ENCODE results near the gene CRABP1. TPM values are rescaled to one million over a fixed set of nuclear protein-coding genes. Genes with fewer than 3 reads are reported as not detected.

CRABP1 gene
- total and polyA plus RNA-seq, 4 donors, result 1.9 TPM; not detected in 3

DNA sequence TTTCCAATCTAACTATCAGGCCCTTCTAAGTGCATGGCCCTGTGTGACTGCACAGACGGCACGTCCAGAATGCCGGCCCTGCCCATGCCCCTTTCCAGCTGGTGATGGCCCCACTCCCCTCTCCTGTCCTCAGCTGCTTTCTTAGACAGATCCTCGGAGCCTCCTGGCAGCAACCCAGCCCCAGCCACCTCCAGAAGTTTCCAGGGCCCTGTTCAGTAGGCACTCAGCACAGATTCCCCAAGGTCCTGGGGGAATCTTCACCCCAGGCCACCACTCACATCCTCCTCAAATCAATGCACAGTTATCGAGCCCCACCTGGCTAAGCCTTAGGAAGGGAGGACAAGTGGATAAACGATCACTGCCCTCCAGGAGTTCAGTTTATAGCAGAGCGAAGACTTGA lies 1.4 kb upstream of the CRABP1 start:
- peaks cover 0 to 2% of the 10 kb centered on the region in 2 donors for H3K27me3 ChIP-seq (ENCODE audit: control insufficient read depth in 1 of 2, insufficient read depth in 2 of 2, low read length in 1 of 2)

DNA sequence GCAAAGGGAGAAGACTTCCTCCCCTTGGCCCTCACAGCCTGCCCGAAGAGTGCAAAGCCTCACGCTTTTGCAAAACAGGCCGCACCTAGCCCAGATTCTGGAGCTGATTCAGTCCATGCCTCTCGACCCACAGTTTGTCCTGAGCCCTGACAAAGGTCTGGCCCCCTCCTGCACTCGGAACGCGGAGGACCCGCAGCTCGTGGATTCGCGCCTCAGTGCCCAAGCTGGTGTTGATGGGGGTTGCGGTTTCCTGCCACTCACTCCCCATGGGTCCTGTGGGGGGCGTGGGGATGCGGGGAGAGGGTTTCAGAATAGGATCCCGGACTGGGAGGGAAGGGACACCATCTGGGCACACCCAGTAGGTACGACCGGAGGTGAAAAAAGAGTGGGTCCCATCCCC lies 594 bp upstream of the CRABP1 start:
- WGBS, 2 donors, result 21 to 26% methylated on average over 17 of the region's 17 CpGs
- no peaks in the 10 kb centered on the region for H3K4me1 ChIP-seq (ENCODE audit: control insufficient read depth in 1 of 2, insufficient read depth in 2 of 2, low read length in 2 of 2)
- H3K36me3 ChIP-seq (ENCODE audit: control insufficient read depth in 1 of 2, insufficient read depth in 2 of 2, low read length in 1 of 2), result no peaks in the 10 kb centered on the region
- intact Hi-C loops (cut with DNase I), result no loop called here
- H3K4me3 ChIP-seq (ENCODE audit: low read length in 2 of 2), result no peak overlapping the region
- H3K27me3 ChIP-seq (ENCODE audit: control insufficient read depth in 1 of 2, insufficient read depth in 2 of 2, low read length in 1 of 2), result peaks cover 0 to 2% of the 10 kb centered on the region in 2 donors
- no peak overlapping the region for H3K27ac ChIP-seq (ENCODE audit: low read depth in 1 of 2, low read length in 2 of 2)
- no peaks in the 10 kb centered on the region for H3K9me3 ChIP-seq (ENCODE audit: control insufficient read depth, low read length)
- no peak for ATAC-seq (ENCODE audit: low FRiP score)
- peak in 1 of 2 donors; percentile 26 for DNase-seq

More for the DNA sequence above, 1.4 kb upstream of the CRABP1 start:
- Histone ChIP-seq H3K4me1 (ENCODE audit: control insufficient read depth in 1 of 2, insufficient read depth in 2 of 2, low read length in 2 of 2) (no peaks in the 10 kb centered on the region), H3K27ac (ENCODE audit: low read depth in 1 of 2, low read length in 2 of 2) (no peak overlapping the region), H3K9me3 (ENCODE audit: control insufficient read depth, low read length) (peaks cover 2% of the 10 kb centered on the region), H3K4me3 (ENCODE audit: low read length in 2 of 2) (no peak overlapping the region), H3K36me3 (ENCODE audit: control insufficient read depth in 1 of 2, insufficient read depth in 2 of 2, low read length in 1 of 2) (no peaks in the 10 kb centered on the region)
- ATAC-seq (ENCODE audit: low FRiP score), result no peak
- intact Hi-C loops (cut with DNase I), result no loop called here
- WGBS, 2 donors, result 59 to 60% methylated on average over 7 of the region's 7 CpGs
- peak in 1 of 2 donors; percentile 3 for DNase-seq

DNA sequence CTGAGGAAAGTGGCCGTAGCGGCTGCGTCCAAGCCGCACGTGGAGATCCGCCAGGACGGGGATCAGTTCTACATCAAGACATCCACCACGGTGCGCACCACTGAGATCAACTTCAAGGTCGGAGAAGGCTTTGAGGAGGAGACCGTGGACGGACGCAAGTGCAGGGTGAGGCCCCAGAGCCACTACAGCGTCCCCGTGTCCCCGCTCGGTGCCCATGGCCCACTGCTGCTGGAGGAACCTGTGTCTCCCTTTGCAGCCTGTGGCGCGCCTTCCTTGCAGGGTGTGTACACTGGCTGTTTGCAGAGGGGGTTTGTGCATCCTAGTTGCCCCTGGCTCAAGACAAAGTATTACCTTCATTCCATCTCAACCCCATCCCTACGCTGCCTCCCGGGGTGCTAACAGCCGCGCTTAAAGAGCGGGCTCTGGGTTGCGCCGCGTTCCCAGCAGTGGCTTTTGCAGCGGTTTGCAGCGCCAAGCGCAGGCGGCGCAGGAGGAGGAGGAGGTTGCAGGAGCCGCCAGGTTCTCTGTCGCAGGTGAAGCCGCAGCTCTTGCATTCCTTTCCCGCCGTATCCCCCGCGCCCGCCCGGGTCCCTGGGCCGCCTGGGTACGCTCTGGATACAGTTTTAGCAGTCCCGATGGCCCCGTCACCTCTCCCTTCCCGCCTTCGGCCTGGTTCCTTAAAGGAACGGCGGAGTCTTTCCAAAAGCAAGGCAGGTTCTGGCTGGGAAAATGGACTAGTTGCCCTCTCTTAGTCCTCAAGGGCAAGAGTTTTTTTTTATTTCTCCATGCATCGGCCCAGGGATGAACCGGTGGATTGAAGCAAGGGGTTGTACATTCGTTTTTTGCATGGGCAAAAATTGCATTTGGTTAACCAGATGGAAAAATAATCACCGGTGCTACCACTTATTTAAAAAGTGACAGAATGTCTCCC lies 1.2 kb downstream of the CRABP1 start:
- Histone ChIP-seq H3K4me3 (ENCODE audit: low read length in 2 of 2) (no peak overlapping the region), H3K4me1 (ENCODE audit: control insufficient read depth in 1 of 2, insufficient read depth in 2 of 2, low read length in 2 of 2) (no peaks in the 10 kb centered on the region), H3K27ac (ENCODE audit: low read depth in 1 of 2, low read length in 2 of 2) (no peak overlapping the region), H3K9me3 (ENCODE audit: control insufficient read depth, low read length) (no peaks in the 10 kb centered on the region), H3K27me3 (ENCODE audit: control insufficient read depth in 1 of 2, insufficient read depth in 2 of 2, low read length in 1 of 2) (peaks cover 0 to 2% of the 10 kb centered on the region in 2 donors), H3K36me3 (ENCODE audit: control insufficient read depth in 1 of 2, insufficient read depth in 2 of 2, low read length in 1 of 2) (no peaks in the 10 kb centered on the region)
- intact Hi-C loops (cut with DNase I), result no loop called here
- ATAC-seq (ENCODE audit: low FRiP score), result no peak
- 2 to 3% methylated on average over 48 to 53 of the region's 53 CpGs for WGBS, 2 donors
- peak in 1 of 2 donors; percentile 29 for DNase-seq

DNA sequence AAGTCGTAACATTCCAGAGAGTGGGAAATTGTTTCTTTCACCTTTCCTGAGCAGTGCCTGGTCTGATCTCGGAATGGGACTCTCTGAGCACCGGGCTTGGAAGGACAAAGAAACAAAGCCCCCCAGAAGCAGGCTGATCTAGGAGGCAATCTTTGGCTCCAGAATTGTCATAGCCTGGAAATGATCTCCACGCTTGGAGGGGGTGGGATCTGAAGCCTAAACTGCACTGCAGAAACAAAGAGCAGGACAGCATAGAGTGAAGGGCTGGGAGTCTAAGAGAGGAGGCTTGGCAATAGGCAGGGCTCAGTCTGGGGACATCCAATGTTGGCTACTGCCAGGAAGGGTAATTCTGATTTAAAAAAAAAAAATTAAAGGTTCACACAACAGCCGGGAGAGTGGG lies 1.9 kb downstream of the CRABP1 start:
- Histone ChIP-seq H3K36me3 (ENCODE audit: control insufficient read depth in 1 of 2, insufficient read depth in 2 of 2, low read length in 1 of 2) (no peaks in the 10 kb centered on the region), H3K4me1 (ENCODE audit: control insufficient read depth in 1 of 2, insufficient read depth in 2 of 2, low read length in 2 of 2) (no peaks in the 10 kb centered on the region), H3K9me3 (ENCODE audit: control insufficient read depth, low read length) (no peaks in the 10 kb centered on the region), H3K27ac (ENCODE audit: low read depth in 1 of 2, low read length in 2 of 2) (no peak overlapping the region), H3K27me3 (ENCODE audit: control insufficient read depth in 1 of 2, insufficient read depth in 2 of 2, low read length in 1 of 2) (peaks cover 0 to 2% of the 10 kb centered on the region in 2 donors), H3K4me3 (ENCODE audit: low read length in 2 of 2) (no peak overlapping the region)
- intact Hi-C loops (cut with DNase I), result no loop called here
- WGBS, 2 donors, result 22% methylated on average over 5 of the region's 5 CpGs
- DNase-seq (no peak), ATAC-seq (ENCODE audit: low FRiP score) (no peak)

DNA sequence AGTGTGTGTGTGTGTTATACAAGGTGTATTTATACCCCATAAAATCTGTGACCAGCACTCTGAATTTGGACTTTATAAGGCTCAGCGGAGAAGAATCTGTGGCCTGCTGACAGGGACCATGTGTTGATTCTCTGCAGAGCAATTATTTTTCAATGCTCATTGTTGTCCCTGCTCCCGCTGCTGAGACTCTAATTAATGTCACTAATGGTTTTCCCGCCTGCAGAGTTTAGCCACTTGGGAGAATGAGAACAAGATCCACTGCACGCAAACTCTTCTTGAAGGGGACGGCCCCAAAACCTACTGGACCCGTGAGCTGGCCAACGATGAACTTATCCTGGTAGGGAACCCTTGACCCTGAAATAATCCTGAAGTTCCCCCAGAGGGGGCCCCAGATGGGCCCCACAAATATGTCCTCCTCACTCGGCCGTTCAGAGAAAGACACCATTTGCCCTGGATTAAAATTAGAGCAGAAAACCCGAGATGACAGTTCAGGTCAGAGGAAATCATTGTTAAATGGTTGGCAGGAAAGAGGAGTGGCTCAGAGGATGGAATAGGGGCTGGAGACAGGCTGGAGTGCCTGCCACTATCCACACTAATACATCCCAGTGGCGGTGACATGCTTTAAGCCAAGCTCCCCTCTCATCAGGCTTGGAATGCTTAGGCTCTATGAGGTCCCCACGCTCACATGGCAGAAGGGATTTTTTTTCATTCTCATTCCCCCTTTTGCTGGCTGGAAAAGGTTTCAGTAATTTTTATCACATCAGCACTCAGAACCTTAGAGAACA lies 3.3 kb downstream of the CRABP1 start:
- Histone ChIP-seq H3K4me1 (ENCODE audit: control insufficient read depth in 1 of 2, insufficient read depth in 2 of 2, low read length in 2 of 2) (no peaks in the 10 kb centered on the region), H3K9me3 (ENCODE audit: control insufficient read depth, low read length) (no peaks in the 10 kb centered on the region), H3K4me3 (ENCODE audit: low read length in 2 of 2) (no peak overlapping the region), H3K27me3 (ENCODE audit: control insufficient read depth in 1 of 2, insufficient read depth in 2 of 2, low read length in 1 of 2) (no peaks in the 10 kb centered on the region), H3K36me3 (ENCODE audit: control insufficient read depth in 1 of 2, insufficient read depth in 2 of 2, low read length in 1 of 2) (no peaks in the 10 kb centered on the region), H3K27ac (ENCODE audit: low read depth in 1 of 2, low read length in 2 of 2) (no peak overlapping the region)
- ATAC-seq (ENCODE audit: low FRiP score) (no peak), DNase-seq (peak in 1 of 2 donors; percentile 13)
- intact Hi-C loops (cut with DNase I), result no loop called here
- 49 to 57% methylated on average over 12 of the region's 12 CpGs for WGBS, 2 donors

DNA sequence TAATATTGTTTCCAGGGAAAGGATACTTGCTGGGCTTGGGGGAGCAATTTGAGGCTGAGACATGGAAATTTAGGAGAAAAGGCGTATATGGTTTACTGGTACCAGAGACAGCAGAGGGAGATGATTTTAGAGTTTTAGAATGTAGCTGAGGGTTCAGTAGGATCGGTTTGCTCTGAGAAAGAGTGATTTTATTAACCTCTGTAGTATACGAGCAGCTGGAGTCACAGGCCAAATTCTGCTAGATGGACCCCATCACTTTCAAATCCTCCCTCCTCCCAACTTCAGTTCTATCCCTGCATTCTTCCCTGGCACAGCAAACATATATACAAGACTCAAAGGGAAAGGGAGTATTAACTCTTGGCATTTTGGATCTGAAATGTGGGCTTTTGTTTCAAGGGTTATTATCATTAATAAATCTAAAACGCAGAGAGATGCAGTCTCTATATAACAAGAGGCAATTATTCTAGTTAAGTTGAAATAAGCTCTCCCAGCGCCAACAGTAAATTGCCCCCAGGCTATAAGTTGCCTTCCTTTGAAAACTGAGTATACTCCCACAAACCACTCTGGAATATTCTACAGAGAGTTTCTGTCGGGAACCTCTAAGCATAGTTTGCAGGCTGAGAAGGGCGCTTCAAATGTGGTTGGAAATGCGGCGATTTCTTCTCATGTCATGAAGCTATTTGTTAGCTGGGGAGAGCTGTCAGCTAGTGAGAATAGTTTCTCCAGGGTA lies 5.4 kb downstream of the CRABP1 start:
- Histone ChIP-seq H3K36me3 (ENCODE audit: control insufficient read depth in 1 of 2, insufficient read depth in 2 of 2, low read length in 1 of 2) (no peaks in the 10 kb centered on the region), H3K4me3 (ENCODE audit: low read length in 2 of 2) (no peak overlapping the region), H3K4me1 (ENCODE audit: control insufficient read depth in 1 of 2, insufficient read depth in 2 of 2, low read length in 2 of 2) (no peaks in the 10 kb centered on the region), H3K27me3 (ENCODE audit: control insufficient read depth in 1 of 2, insufficient read depth in 2 of 2, low read length in 1 of 2) (no peaks in the 10 kb centered on the region), H3K9me3 (ENCODE audit: control insufficient read depth, low read length) (no peaks in the 10 kb centered on the region), H3K27ac (ENCODE audit: low read depth in 1 of 2, low read length in 2 of 2) (no peak overlapping the region)
- intact Hi-C loops (cut with DNase I), result no loop called here
- DNase-seq, result no peak
- 69 to 71% methylated on average over 9 of the region's 9 CpGs for WGBS, 2 donors
- no peak for ATAC-seq (ENCODE audit: low FRiP score)

DNA sequence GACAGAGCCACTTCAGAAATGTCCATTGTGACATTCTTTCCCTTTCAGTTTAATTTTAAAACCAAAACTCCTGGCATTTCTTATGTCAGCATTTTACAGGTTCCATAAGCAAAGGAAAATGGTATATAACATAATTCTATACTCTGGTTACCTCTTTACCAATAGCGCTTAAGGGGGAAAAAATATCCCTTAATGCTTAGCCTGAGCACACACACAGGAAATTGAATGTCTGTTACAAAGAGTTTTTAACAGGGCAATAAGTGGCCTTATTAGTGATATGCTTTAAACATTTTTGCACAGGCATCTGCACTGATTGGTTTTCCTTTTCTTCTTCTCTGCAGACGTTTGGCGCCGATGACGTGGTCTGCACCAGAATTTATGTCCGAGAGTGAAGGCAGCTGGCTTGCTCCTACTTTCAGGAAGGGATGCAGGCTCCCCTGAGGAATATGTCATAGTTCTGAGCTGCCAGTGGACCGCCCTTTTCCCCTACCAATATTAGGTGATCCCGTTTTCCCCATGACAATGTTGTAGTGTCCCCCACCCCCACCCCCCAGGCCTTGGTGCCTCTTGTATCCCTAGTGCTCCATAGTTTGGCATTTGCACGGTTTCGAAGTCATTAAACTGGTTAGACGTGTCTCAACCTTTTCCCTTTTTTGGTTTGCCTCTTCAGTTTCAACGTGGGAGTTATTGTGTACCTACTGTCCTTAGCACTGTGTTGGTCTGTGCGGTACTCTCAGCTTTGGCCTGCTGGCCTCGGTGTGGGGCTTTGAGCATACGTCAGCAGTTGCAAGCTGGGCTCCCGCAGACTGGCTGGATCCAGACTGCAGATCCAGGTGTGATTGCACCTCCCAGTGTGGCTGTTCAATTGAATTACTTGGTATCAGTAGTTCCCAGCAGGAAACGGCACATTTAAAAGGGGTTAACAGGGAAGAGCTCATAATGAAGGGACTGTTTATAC lies 7.7 kb downstream of the CRABP1 start:
- Histone ChIP-seq H3K27ac (ENCODE audit: low read depth in 1 of 2, low read length in 2 of 2) (no peak overlapping the region), H3K4me1 (ENCODE audit: control insufficient read depth in 1 of 2, insufficient read depth in 2 of 2, low read length in 2 of 2) (no peaks in the 10 kb centered on the region), H3K4me3 (ENCODE audit: low read length in 2 of 2) (no peak overlapping the region), H3K9me3 (ENCODE audit: control insufficient read depth, low read length) (no peaks in the 10 kb centered on the region), H3K36me3 (ENCODE audit: control insufficient read depth in 1 of 2, insufficient read depth in 2 of 2, low read length in 1 of 2) (no peaks in the 10 kb centered on the region), H3K27me3 (ENCODE audit: control insufficient read depth in 1 of 2, insufficient read depth in 2 of 2, low read length in 1 of 2) (no peaks in the 10 kb centered on the region)
- 60 to 62% methylated on average over 17 of the region's 17 CpGs for WGBS, 2 donors
- ATAC-seq (ENCODE audit: low FRiP score) (no peak), DNase-seq (peak in 1 of 2 donors; percentile 25)
- intact Hi-C loops (cut with DNase I), result no loop called here

Measured in aorta (tissue), 5 donors.